HG03066 (cell line): Measurements from ENCODE around the gene ADIPOR2.

Source experiments
- ATAC-seq: cut with Tn5 transposase; IDR thresholded peaks from one replicate; pipeline ENCODE4 v1.9.1; 2021; ENCODE audit warnings: low read depth; ENCODE audit not compliant: unreplicated experiment

The ADIPOR2 gene

DNA sequence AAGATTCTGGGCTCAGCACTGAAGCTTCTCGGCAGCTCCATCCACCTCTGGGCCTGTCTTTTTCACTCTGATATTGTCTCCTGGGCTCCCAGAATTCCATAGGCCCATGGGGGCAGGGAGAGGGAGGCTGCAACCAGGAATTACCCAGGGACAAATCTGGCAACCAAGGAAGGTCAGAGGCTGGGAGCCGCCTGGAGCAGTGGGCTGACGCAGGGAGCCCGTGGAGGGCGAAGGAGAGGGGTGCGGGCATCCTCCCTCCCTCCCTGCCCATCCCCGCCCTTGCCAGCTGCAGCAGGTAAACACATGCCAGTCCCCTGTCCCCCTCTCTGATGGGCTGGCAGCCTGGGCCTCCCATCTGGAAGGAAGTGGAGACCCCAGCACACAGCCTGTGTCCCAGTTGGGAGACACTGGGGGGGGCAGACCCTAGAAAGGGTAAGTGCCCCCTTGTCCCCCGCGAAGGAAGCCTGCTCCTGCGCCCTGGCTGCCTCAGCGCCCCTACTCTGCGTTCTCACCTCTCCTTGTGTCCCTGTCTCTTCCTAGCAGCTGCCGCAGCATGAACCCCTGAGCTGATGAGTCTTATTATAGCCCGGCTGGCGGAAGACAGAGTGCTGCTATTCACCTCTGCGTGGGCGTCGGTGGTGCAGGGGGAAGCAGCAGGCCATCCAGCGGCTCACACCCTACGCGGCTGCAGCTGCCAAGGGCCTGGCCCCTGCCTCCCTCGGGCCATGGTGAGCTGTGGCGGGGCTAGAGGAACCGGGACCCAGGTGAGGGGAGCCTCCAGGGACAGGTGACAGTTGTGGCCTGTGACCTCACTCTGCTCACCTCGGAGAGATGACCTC is 136.2 kb downstream of the ADIPOR2 start:
- no peak for ATAC-seq

DNA sequence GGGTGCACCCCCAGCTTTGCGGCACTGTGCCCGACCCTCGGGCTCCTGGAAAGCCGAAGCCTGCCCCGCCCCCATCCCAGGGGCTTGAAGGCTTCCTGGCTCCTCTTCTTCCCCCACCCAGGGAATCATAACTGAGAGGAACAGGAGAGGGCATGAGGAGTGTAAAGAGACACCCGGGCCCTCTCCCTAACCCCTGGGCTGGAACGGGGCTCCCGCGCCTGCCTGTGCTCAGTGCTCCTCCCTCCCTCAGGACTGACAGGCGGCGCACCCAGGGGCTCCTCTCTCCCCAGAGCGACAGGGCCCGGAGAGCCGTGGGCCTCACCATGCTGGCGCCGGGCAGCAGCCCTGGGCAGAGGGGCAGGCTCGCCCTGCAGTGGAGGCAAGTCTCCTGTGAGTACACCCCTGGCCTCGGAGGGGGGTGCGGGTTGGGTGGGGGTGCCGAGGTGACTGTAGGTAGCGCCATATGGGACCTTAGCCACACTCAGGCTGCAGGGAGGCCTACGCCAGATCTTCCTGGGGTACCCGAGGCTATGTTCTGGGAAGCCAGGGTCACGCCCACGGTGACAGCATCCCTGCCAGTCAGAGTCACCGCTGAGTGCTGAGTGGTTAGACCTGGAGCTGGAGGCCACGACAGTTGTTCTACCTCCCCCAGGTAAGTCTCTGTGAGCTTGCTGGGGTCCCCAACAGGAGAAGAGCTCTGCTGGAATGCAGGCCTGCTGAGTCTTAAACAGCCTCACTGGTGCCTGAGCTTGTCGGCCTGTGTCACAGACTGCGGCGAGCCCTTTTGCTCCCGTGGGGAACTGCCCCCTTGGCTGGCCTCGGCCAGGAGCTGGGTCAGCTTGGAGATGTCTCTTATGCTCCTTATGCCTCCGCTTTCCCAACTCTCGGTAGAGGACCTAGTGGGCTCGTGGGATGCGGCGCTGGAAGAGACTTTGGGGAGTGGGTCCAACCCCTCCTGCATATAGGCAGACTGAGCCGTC is 137.2 kb downstream of the ADIPOR2 start:
- ATAC-seq, result no peak

DNA sequence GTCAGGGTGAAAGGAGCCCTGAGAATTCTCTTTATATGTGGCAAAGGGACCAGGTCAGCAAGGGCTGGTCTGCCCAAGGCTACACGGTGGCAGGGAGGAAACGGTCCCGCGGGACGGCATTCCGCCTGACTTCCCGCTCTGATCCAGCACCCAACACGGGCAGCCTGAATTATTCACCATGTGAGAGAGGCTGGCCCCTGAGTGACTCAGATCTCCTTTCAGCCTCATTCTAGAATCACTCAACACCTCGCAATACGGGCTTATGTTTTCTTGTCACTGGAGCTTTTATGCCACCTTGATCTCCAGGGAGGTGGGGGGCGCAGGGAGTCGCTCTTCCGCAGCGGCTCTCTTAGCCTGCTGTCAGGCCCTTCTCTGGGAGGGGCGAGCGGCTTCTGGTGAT is 138.0 kb downstream of the ADIPOR2 start:
- no peak for ATAC-seq

DNA sequence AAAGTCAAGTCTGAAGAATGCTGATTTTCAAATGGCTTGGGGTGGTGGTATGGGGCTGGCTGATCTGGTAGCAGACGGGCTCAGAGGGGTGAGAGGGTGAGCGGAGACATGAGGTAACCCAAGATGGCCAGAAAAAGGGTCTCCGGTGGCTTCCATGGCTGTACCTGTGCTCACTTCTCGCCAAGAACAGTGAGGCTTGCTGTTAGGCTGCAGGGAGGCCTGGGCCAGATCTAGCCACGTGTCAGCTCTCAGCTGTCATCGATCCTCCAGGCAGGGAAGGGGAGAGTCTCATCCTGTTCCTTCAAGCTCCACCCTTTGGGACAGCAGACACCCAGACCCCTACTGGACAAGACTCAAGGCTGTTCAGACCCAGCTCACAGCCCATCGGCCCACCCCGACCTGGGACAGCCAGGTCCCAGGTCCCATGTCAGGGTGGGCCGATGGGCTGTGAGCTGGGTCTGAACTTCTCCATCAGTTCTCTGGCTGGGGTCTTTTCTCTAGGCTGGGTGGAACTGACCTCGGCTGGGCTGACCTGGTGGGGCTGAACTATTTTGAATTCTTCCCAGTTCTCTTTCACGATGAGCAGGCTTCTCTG is 138.5 kb downstream of the ADIPOR2 start:
- ATAC-seq, result no peak

DNA sequence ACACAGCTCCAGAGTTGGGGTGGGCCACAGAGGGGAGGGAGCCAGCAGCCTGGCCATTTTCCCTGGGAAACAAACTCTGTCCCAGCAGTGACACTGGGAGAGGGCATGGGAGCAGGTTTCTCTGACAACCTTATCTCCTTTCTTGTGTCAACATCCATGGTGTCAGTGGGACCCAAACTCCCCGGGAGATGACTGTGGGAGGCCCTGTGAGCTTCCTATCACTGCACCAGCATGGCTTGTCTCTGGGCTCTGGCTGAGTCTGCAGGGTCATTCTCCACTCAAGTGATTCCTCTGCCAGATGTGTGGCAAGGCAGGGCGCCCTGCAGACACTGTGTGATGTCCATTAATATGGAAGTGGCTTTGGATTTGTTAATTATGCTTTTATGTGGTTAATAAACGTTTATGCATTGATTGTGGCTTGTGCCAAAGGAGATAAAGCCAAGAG is 139.6 kb downstream of the ADIPOR2 start:
- ATAC-seq, result no peak

DNA sequence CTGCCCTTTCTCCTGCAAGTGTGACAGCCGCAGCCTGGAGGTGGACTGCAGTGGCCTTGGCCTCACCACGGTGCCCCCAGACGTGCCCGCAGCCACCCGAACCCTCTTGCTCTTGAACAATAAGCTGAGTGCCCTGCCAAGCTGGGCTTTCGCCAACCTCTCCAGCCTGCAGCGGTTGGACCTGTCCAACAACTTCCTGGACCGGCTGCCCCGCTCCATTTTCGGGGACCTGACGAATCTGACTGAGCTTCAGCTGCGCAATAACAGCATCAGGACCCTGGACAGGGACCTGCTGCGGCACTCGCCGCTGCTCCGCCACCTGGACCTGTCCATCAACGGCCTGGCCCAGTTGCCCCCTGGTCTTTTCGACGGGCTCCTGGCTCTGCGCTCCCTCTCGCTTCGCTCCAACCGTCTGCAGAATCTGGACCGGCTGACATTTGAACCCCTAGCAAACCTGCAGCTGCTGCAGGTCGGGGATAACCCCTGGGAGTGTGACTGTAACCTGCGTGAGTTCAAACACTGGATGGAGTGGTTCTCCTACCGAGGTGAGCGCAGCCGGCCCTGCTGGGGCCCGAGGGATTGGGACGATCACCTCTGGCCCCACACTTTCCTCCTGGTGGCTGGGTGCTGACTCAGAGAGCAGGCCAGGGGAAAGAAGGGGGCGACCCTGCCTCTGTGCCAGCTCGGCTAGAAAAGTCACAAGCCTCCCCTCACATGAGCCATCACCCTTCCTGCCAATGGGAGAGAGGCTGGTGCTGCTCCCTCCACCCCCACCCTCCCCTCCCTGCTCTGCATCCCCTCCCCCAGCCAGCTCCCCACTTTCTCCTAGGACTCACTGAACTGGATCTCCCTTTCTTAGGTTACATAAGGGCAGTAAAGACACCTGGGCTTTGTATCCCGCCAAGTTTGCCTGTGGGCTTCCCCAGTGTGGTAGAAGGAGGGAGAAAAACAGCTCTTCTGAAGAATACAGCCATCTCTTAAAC is 140.4 kb downstream of the ADIPOR2 start:
- no peak for ATAC-seq

DNA sequence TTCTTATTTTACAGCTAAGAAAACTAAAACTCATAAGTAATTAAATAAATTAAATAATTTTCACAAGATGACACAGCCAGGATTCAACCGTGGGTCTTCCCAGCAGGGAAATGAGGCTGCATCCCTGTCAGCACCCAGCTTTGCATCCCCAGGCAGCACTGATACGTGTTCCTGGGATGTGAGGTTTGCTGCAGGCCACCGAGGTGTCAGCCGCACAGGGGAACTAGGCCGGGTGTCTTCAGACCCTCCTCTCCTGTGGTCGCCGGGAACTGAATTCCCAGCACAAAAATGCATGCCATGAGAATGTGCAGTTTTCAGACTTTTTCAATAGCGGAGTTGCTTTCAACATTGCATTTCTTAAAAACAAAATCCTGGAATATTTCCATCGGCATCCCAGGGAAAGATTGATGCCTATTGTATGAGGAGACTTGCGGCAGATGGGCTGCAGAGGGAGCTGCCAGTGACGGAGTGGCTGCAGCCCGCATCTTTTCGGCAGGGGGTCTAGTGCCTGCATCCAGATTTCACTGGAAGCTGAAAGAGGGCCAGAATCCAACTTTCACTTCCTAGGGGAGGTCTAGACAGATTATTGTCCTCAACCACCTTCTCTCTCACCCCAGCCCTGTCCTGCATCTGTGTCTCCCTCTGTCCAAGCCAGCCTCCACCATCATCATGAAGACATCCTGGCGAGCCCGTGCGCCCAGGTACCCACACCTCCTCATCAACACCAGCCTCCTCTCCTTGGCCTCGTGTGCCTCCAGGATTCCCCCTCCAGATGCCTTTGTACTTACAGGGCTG is 142.1 kb downstream of the ADIPOR2 start:
- ATAC-seq, result no peak

DNA sequence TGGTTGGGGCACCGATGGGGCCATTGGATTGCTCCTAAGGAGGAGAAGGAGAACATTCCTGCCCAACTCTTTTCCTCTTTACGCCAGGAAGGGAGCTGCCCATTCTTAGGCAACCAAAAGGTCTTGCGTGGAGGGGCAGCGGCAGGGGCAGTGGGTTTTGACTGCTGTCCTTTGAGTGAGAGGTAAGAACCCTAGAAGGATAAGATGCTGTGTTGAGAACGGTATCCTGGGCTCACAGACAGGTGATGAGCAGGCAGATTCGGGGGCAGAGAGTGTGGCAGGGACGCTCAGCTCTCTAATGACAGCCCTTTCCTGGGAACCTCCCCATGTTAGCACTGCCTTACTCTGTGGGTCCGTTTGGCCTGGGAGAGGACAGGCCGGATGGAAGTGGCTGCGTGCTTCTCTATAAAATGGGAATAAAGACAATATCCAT is 142.7 kb downstream of the ADIPOR2 start:
- ATAC-seq, result no peak

DNA sequence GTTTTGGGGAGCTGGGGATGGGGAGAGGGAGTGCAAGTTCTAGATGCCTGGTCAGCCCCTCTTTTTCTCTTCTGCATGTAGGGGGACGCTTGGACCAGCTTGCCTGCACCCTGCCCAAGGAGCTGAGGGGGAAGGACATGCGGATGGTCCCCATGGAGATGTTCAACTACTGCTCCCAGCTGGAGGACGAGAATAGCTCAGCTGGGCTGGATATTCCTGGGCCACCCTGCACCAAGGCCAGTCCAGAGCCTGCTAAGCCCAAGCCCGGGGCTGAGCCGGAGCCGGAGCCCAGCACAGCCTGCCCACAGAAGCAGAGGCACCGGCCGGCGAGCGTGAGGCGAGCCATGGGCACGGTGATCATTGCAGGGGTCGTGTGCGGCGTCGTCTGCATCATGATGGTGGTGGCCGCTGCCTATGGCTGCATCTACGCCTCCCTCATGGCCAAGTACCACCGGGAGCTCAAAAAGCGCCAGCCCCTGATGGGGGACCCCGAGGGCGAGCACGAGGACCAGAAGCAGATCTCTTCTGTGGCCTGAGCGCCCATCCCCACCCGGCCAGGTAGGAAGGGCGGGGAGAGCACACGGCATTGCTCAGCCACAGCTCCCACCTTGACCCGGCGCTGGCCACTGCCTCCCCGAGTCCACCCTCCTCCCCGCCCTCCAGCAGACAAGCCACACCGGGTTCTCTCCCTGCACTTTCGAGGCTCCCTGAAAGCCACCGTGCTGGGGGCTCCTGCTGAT is 143.5 kb downstream of the ADIPOR2 start:
- ATAC-seq, result no peak

DNA sequence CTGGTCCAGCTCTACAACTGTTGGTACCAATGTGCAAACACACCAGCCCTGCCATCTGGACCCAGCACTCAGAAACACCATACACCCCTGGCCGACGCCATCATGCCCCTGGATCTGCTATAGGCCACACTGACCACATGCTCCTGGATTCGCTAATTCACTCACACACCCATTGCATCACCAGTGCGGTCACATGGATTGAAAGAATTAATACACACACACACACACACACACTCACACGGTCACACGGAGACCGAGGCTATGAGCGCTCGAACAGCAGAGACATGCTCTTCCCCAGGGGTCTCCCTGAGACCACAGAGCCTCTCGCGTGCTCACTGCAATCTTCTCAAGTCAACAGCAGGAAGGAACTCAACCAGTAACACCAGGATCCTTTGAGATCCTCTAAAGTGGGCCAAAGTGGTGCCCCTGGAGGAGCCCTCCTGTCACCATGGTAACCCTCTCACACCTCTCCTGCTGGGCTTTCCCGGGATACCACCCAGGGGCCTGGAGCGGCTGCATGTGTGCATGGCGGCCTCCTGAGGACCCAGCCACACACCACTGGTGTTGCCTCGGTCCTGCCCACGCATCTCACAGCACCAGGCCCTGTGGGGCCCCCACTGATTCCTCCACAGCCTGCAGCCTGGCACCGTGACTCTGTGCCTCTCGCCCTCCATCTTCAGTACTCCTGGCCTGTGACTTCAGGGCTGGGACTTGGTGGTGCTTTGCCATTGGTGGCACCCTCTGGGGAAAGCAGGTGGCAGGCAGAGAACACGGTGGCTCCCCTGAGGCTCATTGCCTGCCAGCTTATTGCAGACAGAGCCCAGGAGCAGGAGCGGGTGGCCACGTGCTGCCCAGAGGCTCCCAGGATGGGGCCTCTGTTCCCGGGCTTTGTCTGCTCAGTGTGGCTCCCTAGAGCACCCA is 144.6 kb downstream of the ADIPOR2 start:
- ATAC-seq, result no peak

DNA sequence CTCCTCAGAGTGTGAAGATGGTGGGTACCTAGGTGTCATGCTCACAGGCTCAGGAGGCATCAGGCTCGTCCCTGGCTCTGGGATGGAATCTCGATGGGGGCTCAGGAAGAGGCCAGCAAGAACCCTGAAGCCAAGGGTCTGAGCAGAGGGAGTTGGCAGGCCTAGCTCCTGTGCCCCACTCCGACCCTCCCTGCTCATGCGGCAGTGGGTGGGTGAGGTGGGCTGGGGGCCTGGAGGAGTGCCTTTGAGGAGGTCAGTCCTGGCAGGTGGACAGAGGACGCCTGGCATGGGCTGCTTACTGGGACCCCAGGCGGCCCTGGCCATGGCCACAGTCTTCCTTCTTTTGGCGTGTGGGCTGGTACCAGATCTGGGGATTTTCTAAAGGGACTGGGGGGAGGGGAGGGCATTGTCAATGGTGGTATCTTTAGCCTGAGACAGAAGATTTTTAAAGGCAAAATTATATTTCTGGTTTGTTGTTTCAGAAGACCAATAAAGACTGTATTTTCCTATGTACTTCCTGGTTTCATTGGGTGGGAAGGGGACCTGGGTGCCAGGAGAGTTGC is 145.5 kb downstream of the ADIPOR2 start:
- no peak for ATAC-seq

DNA sequence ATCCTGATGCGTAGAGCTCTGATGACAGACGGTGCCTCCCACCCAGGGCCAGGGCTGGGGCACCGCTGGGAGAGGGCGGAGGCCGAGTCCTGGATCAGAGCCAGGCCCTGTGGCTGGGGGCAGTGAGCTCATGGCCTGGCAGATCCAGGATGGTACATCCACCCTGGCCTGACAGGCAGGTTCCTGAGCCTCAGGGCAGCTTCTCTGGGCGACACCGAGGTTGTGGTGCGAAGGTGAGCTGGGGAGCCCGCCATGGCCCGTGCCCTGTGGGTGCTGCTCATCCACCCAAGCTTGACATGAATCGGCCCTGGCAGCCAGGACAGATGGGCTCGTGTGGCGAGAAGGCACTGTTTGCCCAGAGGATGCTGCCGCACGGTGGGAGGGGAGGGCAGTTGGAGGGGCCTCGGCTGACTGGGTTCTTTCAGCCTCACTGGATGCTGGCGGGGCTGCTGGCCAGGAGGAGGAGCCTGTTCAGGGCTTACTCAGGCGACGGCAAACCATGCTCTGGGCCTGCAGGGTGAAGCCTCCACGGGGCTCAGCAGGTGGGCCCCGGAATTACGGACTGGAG is 146.1 kb downstream of the ADIPOR2 start:
- ATAC-seq, result no peak

DNA sequence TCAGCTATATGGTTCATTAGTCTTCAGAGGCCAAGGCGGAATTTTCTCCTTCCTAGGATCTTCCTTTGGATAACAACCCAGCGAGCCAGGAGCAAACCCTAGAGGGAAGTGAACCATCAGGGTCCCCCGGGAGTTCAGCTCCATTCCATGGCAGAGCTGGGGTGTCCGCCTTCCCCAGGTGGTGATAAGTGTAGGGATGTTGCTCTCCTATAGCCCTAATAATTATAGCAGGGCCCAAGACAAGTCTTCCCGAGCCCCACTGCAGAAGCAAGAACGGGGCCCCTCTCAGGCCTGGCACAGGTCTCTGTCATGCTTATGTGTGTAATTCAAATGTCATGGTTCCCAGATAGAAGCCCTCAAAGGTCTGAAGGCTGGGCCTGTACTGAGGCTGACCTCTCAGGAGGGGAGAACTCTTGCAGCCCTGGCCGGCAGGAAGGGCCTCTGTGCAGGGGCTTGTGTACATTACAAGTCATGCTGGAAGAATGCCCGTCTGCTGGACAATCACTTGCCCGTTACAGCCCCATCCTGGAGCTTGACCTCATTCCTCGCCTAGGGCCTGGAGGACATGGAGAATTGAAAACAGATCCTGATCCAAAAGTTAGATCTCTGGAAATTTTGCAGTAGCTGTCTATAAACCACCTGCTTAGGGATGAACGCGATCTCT is 146.8 kb downstream of the ADIPOR2 start:
- no peak for ATAC-seq
